HL-60 (cell line): Measurements from ENCODE around the gene ADGRB2.

Source experiments
- DNase-seq, 2 experiments: peaks; one replicate each; pipeline ENCODE4 v3.0.0-alpha.2; 2010 to 2020; ENCODE audit warnings: low read depth in 1 of 2, low spot score in 1 of 2
- H3K27ac ChIP-seq: fragments of 250-450 bp; sonication (Bioruptor Pico); replicated peaks from 2 replicates; pipeline ENCODE4 v1.5.1; 2020; ENCODE audit warnings: mild to moderate bottlenecking, moderate library complexity
- H3K27me3 ChIP-seq: fragments of 250-450 bp; sonication (Bioruptor Pico); 2 replicates; pipeline ENCODE4 v1.5.1; 2021; ENCODE audit warnings: mild to moderate bottlenecking, moderate library complexity; ENCODE audit not compliant: insufficient read depth, poor library complexity, severe bottlenecking
- H3K4me3 ChIP-seq: replicated peaks from 2 replicates; pipeline ENCODE4 v1.5.1; 2011; ENCODE audit warnings: mild to moderate bottlenecking, control low read depth, low read length; ENCODE audit not compliant: insufficient read depth
- CTCF ChIP-seq: IDR thresholded peaks from one replicate; pipeline ENCODE4 v1.5.1; 2011; ENCODE audit warnings: low read length, control low read depth, inconsistent platforms; ENCODE audit not compliant: insufficient read depth
- GABPA ChIP-seq: IDR thresholded peaks from 2 replicates; pipeline ENCODE4 v1.6.1; 2012; ENCODE audit warnings: low read depth
- POLR2AphosphoS5 ChIP-seq: IDR thresholded peaks from 2 replicates; pipeline ENCODE4 v1.6.1; 2012; ENCODE audit warnings: low read depth
- REST ChIP-seq: IDR thresholded peaks from 2 replicates; pipeline ENCODE4 v1.6.1; 2012; ENCODE audit warnings: low read depth; ENCODE audit not compliant: insufficient replicate concordance
- SPI1 ChIP-seq: IDR thresholded peaks from 2 replicates; pipeline ENCODE4 v1.6.1; 2012; ENCODE audit warnings: low read depth, mild to moderate bottlenecking, borderline replicate concordance

The ADGRB2 gene

GRCh38 chr1:31685795-31686194 is 78.3 kb downstream of the ADGRB2 start:
- DNase-seq, result no peak
- H3K27ac ChIP-seq, result no peak overlapping the region
- TF ChIP-seq CTCF, result no peak
- no peak for TF ChIP-seq REST
- TF ChIP-seq SPI1, result no peak
- H3K4me3 ChIP-seq, result no peak overlapping the region
- no peaks in the 10 kb centered on the region for H3K27me3 ChIP-seq

- Histone ChIP-seq H3K4me3 (no peak overlapping the region), H3K27ac (no peak overlapping the region), H3K27me3 (peaks cover 2% of the 10 kb centered on the region)
- DNase-seq, result peak in 1 of 2 experiments; percentile 16
- TF ChIP-seq GABPA (no peak), POLR2AphosphoS5 (no peak), SPI1 (no peak), CTCF (peak; percentile 19), REST (no peak)
Observed at GRCh38 chr1:31683997-31684396, 80.1 kb downstream of the ADGRB2 start.

- DNase-seq, result no peak
- no peak overlapping the region for H3K27ac ChIP-seq
- no peak for TF ChIP-seq CTCF
- TF ChIP-seq GABPA, result no peak
- no peak for TF ChIP-seq REST
- no peak for TF ChIP-seq SPI1
- no peak for TF ChIP-seq POLR2AphosphoS5
- H3K27me3 ChIP-seq, result peaks cover 7% of the 10 kb centered on the region
- no peak overlapping the region for H3K4me3 ChIP-seq
Observed at GRCh38 chr1:31681415-31681814, 82.7 kb downstream of the ADGRB2 start.
